Measurements from ENCODE around the gene GPX3.

DNA sequence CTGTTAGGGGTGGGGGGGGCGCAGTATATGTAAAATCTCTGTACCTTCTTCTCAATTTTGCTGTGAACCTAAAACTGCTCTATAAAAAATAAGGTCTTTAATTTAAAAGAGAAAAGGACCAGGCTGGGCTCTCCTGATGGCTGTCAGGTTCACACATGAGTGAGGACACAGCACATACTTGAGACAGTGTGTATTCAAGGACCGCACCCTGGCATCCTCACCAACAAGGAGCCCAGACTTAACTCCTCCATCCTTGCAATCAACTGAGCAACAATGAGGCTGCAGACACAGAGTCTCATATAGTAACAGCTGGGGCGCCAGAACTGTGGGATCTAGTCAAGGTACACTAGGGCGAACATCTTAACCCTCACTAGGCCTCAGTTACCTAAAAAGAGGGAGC is 50.6 kb downstream of the GPX3 start:
- TF ChIP-seq CTCF (IDR thresholded peaks at IDR 0.05; ENCODE audit: low read length) (no peak), EZH2 (optimal IDR thresholded peaks at IDR 0.05; ENCODE audit: low read depth, low read length) (no peak), EZH2phosphoT487 (IDR thresholded peaks at IDR 0.05; ENCODE audit: low read length) (no peak)
